GM18498 (cell line): Measurements from ENCODE around the gene PTPRN2.

ENCODE experiments used
- ATAC-seq: cut with Tn5 transposase; IDR thresholded peaks from one replicate; pipeline ENCODE4 v1.9.1; 2021; ENCODE audit warnings: mild to moderate bottlenecking, moderate library complexity; ENCODE audit not compliant: unreplicated experiment

Gene PTPRN2

GRCh38 chr7:157801971-157802675 is 785.5 kb downstream of the PTPRN2 start:
- ATAC-seq = no peak

DNA sequence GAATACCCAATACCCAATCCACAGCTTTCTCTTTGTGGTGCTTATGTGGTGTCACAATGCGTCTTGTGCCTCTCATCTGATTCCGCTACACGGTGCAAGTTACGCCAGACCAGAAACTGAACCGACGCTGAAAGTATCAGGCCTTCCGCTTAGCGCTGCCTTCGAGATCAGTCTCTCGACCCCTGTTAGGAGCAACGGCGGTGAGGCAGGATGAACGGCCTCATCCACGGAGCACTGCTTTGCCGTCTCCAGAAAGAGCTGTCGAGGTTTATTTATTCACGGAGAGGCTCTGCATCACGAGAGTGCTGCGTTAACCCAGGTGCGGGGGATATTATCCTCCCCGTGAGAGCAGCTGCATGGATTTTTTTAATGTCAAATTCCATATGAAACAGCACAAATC is 786.5 kb downstream of the PTPRN2 start:
- no peak for ATAC-seq

DNA sequence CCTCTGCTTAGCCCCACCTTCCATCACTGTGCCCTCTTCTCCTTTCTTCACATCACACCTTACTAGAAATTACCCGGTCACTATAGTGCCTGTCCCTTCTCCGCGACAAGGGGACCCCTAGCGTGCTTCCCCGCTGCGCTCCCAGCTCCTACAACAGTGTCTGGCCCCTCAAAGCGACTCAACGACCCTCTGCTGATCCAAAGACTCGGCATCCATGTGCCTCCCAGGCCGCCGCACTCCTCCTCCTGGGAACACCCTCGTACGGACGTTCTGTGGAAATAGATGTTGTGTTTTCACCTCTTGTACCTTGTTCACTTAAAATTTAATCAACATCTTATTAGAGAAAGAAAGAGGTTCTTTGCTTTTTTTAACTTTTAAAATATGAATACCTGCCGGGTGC is 787.3 kb downstream of the PTPRN2 start:
- ATAC-seq = no peak

GRCh38 chr7:157799076-157799685 is 788.4 kb downstream of the PTPRN2 start:
- ATAC-seq = no peak

- no peak for ATAC-seq
Measured at GRCh38 chr7:157797361-157797760, 790.3 kb downstream of the PTPRN2 start.

- ATAC-seq = no peak
Measured at GRCh38 chr7:157796846-157797245, 790.8 kb downstream of the PTPRN2 start.

GRCh38 chr7:157795643-157796042 is 792.0 kb downstream of the PTPRN2 start:
- no peak for ATAC-seq

GRCh38 chr7:157795199-157795598 is 792.4 kb downstream of the PTPRN2 start:
- ATAC-seq = no peak

- no peak for ATAC-seq
Measured at GRCh38 chr7:157794746-157795065, 792.9 kb downstream of the PTPRN2 start.

GRCh38 chr7:157793973-157794745 is 793.5 kb downstream of the PTPRN2 start:
- no peak for ATAC-seq

DNA sequence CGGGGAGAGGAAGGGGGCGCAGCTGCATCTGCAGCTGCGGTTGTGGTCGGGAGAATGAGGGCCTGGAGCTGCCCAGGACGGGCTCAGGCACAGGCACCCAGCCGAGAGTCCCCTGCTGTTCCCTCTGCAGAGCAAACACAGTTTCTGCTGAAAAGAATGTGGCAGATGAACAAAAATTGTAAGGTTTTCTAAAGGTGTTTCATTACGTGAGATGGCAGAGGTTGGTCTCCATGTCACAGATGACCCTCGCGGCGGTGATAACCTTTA is 794.6 kb downstream of the PTPRN2 start:
- ATAC-seq = no peak

DNA sequence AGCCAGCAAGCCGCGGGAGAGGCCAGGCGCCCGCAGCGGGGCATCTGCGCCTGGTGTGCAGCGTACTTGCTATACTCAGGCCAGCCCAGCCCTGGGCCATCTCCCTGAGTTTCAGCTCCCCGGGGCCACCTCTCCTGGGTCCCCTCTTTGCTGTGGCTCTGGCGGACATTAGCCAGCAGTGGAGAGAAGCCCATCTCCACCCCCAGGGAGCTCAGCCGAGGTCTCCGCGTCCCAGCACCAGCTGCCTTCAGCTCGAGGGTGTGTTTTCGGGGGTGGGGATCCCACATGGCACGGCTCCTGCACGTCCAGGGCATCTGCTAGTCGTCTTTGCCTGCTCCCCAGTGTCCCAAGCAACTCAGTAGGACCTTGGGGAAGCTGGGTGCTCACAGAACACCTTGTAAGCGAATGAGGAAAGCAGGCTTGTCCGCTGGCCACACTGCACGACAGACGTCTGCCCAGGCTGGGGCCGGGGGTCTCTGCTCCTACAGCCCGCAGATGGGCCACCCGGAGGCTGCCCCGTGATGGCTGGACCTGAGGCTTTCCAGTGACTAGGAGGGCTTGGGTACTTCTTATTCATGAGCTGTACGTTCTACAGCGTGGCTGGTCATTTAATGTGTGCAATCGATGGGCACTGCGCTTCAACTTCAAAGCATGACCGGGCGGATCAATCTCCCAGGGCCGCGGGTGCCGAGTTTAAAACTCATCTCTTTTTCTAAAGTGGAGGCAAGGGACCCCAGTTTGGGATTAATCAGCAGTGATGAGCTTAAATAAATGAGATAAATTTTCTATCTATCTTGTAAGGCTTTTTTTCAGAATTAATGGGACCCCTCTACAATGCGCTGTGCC is 795.2 kb downstream of the PTPRN2 start:
- no peak for ATAC-seq

GRCh38 chr7:157791666-157792065 is 796.0 kb downstream of the PTPRN2 start:
- ATAC-seq = no peak

- no peak for ATAC-seq
Measured at GRCh38 chr7:157791261-157791660, 796.4 kb downstream of the PTPRN2 start.

GRCh38 chr7:157789942-157790341 is 797.7 kb downstream of the PTPRN2 start:
- no peak for ATAC-seq

- ATAC-seq = no peak
Measured at GRCh38 chr7:157789094-157789493, 798.5 kb downstream of the PTPRN2 start.

DNA sequence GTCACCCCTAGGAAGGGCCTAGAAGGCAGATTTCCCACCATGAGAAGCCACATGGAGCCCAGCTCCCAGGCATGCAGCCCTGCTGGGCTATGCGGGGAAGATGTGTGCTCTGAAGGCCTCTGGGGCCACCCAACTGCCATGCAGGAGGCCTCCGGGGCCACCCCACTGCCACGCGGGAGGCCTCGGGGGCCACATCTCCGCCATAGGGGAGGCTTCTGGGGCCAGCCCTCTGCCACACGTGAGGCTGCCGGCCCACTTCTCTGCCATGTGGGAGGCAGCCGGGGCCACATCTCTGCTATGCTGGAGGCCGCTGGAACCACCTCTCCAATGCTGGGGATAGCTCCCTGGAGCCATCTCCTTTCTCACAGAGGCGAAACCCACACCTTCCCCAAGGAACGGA is 799.0 kb downstream of the PTPRN2 start:
- no peak for ATAC-seq

DNA sequence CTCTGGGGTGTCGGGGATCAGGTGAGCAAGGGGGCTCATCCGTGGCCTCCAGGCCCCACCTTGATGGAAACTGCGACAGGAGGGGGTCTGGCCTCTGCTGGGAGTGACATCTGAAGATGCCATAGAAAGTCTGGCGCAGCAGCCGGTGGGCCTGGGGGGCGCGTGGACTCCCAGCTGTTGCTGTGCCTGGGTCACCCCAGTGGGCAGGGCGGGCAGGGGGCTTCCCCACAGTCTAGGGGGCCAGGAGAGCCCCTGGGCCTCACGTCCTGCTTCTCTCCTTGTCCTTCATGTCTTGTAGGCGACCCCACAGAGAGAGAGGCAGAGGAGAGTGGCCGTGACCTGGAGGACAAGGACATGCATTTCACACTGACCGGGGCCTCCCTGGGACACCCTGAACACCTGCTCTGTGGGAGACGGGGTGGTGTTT is 800.3 kb downstream of the PTPRN2 start:
- ATAC-seq = no peak

DNA sequence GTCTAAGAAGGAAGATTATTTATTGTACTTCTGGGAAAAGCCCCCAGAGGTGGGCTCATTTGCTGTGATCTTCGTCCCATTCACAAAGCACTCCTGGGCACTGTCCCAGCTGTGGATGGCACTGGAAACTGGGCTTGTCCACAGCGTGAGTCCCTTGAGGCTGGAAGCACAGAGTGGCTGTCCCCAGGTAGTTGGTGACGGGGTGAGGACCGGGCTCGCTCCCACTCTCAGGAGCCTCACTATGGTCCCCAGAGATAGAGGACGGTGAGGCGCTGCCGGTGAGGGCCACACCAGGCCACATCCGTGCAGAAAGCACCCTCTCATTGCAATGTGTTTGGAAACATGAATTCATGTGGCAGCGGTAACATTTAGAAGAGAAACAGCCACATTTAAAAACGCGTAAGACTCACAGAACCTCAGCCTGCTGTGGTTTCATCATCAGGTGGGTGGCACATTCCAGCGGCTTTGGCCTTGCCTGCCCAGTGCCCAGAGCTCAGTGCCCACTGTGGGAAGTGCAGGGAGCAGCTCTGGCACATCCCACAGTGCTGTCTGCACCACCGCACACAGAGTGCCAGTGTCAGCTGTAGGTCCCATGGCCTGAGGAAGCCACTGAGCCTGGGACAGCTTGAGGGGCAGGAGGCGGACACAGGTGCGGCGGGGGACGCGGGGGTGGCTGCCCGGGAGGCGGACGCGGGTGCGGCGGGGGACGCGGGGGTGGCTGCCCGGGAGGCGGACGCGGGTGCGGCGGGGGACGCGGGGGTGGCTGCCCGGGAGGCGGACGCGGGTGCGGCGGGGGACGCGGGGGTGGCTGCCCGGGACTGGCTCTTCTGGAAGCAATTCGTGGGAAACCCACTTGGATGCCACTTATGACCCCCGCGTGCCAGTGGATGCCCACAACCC is 801.0 kb downstream of the PTPRN2 start:
- no peak for ATAC-seq

- no peak for ATAC-seq
Measured at GRCh38 chr7:157785486-157786186, 802.0 kb downstream of the PTPRN2 start.
